HG03025 (cell line): Measurements from ENCODE around the gene KCNK1.

Experiments
- ATAC-seq: cut with Tn5 transposase; IDR thresholded peaks from one replicate; pipeline ENCODE4 v1.9.1; 2021; ENCODE audit warnings: mild to moderate bottlenecking, moderate library complexity; ENCODE audit not compliant: unreplicated experiment, low FRiP score

KCNK1 gene

DNA sequence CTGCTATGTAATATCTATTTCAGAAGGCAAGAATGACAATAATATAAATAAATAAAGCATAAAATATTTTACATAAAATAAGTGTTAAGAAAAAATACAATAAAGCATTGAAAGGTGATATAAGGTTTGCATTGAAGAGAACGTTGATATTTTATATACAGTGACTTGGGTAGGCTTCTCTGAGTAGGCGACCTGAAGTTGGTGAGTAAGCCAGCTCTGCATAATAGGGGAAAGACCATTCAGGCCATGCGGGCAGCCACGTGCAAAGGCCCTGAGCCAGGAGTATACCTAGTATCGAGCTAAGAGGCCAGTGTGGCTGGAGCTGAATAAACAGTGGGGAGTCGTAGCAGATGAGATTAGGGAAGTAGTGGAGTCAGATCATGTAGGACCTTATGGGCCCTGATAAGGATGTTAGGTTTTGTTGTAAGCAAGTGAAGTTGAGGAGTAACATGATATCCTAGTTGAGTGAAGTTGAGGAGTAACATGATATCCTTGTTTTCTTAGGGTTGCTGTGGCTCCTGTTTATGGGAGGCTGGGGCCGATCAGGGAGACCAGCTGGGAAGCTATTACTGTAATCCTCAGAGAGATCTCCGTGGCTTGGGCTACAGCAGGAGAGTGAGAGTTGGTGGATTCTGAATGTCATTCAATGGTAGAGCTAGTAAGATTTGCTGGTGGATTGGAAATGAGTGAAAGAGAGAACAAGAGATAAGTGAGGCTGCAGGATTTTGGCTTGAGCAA is 22.0 kb downstream of the KCNK1 start:
- no peak for ATAC-seq

DNA sequence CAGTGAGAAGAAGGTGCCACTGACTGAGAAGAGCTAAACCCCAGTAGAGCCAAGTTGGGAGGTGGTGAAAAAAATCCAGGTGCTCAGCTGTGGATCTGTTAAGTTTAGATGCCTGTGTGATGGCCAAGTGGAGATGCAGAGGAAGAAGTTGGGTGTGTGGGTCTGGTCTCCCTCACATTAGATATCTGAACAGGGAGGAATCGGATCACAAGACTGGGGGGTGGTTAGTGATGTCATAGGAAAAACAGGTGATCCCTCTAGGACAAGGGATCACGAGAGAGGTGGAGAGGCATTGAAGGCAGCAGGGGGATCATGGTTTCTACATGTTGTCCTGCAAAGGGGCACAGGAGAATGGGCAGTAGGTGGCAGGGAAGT is 22.6 kb downstream of the KCNK1 start:
- ATAC-seq, result no peak

DNA sequence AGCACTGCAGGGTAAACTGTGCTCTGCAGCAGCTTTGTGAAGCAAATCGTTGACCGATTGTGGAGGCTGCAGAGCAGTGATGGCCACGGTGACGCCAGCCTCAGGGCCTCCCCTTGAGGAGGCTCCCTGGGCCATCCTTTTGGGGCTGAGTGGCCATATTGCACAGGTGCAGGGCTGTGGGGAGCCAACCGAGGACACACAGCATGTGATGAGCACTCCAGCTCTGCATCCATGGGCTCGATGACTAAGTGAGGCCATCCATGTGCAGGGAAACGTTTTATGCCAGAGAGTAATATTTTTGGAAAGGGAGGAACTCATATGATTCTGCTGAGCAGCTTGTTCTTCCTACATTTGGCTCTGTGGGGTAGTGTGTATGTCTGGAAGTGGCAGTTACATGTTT is 24.6 kb downstream of the KCNK1 start:
- no peak for ATAC-seq

DNA sequence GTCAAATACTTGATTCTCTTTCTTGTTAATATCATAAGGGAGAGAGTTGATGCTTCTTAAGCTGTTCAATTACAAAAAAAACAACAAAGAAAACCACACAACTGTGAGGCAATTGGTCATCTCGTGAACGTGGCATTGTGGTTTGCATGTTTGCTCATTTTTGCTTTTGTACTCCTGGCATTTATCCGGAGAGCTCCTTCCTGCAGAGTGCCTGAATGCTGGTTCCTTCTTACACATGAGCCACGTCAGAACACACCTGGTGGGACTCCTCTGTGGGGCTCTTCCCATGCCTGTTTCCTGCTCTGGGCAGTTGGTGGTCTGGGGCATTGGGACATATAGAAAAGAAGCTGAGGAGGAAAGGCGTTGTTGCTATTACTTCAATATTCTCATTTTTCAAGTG is 25.7 kb downstream of the KCNK1 start:
- no peak for ATAC-seq

DNA sequence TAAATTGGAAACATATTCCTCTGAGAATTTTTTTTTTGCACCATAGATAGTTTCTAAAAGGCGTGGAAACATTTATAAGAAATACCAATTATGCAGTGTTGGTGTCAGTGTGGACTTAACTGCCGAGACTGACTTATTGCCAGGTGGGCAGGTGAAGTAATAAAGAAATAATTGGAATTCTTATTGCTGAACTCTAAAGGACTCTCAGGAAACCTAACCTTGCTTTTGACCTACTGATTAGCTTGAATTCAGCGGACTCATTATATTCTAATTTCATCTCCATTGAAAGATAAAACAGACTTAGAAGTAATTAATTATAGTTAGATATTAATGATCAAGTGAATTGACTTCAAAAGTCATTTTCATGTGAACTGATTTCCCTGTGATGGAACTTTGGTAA is 26.3 kb downstream of the KCNK1 start:
- no peak for ATAC-seq

DNA sequence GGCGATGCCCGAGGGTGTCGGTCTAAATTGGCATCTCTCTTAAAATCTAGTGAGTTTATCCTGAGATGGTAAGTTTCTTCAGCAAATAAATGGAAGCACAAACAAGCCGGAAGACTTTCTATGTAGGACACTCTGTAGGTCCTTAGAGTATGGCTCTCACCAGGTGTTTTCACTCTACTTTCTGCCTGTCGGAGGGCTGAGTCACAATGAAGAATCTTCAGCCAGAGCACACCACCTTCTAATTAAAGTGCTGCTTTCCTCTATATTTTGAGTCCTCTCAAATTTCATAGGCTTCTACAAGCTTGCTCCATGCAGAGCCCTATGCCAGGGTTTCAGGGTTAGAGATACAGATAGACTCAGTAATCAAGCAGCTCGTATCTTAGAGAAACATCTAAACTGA is 27.1 kb downstream of the KCNK1 start:
- no peak for ATAC-seq

DNA sequence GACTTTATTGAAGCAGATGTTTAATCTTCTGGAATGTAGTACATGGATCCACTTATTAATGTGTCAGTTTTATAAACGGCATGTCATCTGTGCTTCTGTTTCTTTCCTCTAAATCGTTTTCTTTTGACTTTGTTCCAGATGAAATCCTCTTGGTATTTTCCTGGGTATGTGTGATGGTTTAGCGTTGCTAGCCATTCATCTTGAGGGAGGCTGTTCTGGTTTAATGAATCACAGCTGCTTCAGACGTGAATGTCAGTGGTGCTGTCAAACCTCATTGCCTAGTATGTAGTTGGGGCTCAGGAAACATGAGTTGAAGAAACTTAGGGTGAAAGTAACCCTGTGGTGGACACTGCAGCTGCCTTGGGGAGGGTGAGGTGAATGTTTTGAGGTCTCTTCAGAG is 33.2 kb downstream of the KCNK1 start:
- no peak for ATAC-seq

DNA sequence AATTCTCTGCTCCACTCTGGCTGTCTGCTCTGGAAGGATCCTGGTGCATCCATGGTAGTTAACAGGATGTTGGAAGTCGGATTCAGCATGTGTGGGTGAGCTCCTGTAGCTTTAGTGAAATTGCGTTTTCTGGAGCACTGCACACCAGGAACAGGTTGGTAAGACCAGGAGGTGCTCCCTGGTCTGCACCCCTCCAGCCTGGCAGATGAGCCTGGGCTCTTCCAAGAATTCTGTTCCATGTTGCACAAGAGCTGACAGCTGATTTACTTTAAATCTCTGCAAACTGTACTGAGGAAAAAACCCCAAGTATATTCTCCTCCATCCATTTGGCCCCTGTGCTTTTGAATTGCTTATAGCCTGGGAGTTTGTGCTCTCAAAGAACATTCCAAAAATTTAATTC is 33.7 kb downstream of the KCNK1 start:
- no peak for ATAC-seq

DNA sequence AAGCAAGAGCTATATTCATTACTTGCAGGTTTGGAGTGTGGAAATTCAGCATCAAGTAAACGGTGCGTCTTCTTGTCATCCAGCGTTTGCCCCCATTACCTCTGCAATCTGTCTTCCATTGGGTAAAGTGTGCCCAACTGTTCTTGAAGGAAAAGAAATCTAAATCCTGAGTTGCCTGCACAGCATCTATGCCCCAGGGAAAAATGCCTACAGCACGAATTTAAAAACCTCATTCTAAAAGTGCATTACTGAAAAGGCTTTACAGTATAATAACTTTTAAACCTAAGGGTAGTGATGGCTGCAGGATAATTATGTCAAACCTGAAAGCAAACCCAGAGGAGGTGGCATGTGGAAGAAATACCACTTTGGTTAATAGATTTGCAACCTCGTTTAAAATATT is 37.2 kb downstream of the KCNK1 start:
- ATAC-seq, result no peak

DNA sequence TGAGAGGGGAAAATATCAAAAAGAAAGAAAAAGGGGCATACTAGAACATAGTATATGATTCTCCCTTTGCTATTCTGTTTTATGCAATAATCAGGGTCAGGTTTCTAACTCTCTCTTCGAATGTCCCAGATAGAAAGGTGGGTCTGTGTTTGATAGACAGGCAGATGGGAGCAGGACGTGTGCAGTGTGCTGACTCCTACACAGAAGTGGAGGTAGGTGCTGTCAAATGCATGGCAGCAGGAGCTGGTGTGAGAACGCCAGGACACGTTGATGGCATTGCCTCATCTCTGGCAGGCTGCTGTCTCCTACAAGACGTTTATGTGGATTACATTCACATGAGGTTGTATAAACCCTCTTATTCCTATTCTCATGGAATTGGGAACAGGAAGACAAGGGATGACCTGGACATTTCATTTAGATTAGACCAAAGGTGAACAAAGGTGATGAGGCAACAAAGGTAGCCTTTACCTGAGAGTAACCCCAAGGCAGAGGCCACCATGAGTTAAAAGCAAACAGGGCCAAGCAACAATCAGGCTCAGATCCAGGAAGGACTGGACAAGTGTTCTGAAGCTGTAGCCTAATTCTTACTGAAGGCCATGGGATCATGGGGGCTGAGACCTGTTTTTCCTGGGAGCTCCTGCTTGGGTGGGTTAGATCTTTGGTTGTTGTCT is 37.8 kb downstream of the KCNK1 start:
- no peak for ATAC-seq

DNA sequence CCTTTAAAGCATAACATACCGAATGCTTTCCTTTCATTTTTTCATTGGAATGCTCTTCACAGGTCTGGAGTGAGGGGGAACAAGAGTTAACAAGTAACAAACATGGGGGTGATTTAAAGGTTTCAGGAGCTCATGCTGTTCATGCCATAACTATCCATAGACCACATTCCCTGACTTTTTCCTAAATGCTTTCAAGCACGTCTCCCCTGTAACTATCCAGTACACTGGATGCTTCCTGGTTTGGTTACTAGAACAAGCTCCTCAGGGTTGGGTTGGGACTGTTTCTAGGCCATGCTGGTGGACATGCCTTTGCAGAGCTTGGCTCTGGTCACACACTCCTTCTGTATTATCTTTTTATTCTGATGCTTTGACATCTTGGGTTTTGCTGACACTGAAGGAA is 38.6 kb downstream of the KCNK1 start:
- ATAC-seq, result no peak

DNA sequence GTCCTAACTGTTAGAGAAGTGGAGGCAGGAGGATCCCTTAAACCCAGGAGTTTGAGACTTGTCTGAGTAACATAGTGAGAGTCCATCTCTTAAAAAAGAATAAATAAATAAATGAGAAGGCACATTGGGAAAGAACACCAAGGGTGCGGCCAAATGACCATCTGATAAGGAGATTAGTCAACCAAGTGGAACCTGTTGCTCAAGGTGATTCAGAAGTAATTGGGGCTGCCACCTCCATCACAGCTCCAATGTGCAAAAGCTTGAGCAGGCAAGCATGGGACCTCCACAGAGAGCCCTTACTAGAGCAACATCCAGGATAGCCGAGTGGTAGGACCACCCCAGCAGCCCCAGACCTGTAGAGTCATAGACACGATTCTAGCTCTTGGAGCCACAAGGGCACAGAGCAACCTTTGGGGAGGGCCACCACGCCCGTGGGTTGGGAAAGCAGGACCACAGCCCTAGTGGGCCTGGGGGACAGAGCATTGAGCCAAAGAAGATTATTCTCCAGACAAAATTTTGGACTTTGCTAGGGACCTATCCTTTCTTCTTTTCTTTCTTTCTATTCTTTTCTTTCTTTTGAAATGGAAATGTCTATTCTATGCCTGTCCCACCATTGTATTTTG is 40.9 kb downstream of the KCNK1 start:
- no peak for ATAC-seq

DNA sequence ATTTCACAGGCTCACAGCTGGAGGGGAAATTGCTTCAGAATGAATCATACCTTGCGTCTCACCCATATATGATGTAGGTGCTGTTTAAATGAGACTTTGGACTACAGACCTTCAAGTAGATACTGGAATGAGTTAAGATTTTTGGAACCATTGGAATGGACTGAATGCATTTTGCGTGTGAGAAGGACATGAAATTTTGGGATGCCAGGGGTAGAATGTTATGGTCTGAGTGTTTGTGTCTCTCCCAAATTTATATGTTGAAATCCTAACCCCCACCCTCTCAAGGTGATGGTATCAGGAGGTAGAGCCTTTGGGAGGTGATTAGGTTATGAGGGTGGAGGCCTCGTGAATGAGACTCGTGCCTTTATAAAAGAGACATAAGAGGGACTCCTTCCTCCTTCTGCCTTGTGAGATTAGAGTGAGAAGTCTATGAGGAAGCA is 41.4 kb downstream of the KCNK1 start:
- ATAC-seq, result no peak

DNA sequence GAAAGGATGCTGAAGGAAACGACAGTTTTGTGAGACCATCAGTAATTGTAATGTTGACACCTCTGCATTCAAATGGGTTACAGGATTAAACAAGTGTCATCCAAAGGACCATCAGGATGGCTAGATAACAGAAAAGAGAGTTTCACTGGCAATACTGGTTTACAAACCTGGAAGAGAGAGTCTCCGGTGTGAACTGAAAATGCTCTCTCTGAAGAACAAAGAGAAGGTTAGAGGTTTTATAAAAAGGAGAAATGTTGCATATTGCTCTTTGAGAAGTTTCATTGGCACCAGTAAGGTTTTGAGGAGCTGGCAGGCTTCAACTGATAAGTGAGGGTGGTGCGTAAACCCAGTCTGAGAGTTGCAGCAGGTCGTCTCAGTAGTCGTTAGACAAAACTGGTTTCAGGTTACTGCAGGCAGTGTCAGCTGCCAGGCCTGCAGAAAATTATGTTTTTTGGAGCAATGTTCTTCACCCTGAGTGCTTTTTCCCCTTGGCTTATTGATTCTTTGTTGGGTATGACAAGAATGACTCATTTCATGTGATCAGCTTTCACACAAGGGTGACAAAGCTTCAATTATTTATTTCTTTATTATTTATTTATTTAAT is 42.2 kb downstream of the KCNK1 start:
- no peak for ATAC-seq

DNA sequence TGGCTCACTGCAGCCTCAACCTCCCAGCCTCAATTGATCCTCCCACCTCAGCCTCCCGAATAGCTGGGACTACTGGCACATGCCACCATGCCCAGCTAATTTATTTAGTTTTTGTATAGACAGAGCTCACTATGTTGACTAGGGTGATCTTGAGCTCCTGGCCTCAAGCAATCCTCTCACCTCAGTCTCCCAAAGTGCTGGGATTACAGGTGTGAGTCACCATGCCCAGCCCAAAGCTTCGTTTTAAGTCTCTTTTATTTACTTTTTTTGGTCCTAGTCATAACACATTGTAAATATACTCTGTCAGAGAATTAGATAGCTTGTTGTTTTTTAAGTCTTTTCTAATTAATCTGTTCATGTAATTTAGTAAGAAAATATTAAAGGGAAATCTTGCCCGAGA is 42.8 kb downstream of the KCNK1 start:
- no peak for ATAC-seq

DNA sequence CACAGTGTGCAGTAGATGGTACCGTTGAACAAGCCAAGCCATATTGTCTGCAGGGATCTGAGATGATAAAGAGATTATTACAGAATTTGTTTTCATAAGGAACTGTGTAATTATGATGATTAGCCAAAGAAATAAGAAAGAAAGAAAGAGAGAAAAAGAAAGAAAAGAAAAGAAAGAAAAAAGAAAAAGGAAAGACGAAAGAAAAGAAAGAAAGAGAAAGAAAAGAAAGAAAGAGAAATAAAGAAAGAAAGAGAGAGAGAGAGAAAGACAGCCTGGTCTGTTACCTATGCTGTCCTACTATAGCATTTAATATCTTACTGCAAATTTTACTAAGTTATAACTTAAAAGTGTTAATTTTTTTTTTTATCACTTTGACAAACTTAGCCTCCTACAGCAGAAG is 43.6 kb downstream of the KCNK1 start:
- no peak for ATAC-seq

DNA sequence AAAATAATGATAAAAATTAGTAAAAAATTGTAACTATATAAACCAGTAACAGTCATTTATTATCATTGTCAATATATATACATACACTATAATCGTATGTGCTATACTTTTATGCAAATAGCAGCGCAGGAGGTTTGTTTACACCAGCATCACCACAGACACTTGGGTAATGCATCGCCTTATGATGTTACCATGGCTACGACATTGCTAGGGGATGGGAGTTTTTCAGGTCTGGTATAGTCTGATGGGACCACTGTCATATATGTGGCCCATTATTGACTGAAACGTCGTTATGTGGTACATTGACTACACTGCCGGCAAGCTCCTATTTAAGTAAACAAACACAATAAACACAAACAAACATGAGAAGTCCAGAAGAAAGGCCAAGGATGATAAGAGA is 45.6 kb downstream of the KCNK1 start:
- no peak for ATAC-seq

DNA sequence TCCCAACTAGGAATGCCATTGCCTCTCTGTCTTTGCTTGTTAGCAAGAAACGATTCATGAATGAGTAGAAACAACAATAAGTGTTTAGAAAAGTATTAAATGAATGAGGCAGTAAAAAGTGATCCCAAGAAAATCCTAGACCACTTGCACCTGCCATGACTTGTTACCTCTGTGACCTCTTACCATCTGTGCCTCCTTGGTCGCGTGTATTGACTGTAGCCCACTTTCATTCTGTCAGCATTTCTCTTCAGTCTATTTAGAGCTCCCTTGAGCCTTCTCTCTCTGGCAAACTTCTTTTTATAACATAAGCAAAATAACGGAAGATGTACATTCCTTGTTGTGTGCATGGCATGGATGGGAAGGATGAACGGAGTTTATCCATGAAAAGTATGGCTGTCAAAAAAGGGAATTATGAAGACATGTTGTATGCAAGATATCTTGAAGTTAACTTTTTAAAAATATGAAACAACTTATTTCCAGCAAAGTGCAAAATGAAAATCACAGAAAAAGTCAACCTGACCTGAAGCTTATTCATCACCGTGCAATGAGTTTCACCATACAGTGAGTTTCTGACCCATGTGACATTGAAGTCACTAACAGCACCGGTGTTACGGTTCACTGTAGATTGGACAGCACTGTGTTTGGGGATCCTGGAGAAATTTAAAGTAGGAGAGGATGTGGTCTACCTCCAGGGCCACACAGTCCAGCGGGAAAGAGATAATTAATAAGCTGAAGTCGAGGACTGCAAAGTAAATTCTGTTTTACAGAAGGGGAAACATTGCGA is 47.7 kb downstream of the KCNK1 start:
- ATAC-seq, result no peak

DNA sequence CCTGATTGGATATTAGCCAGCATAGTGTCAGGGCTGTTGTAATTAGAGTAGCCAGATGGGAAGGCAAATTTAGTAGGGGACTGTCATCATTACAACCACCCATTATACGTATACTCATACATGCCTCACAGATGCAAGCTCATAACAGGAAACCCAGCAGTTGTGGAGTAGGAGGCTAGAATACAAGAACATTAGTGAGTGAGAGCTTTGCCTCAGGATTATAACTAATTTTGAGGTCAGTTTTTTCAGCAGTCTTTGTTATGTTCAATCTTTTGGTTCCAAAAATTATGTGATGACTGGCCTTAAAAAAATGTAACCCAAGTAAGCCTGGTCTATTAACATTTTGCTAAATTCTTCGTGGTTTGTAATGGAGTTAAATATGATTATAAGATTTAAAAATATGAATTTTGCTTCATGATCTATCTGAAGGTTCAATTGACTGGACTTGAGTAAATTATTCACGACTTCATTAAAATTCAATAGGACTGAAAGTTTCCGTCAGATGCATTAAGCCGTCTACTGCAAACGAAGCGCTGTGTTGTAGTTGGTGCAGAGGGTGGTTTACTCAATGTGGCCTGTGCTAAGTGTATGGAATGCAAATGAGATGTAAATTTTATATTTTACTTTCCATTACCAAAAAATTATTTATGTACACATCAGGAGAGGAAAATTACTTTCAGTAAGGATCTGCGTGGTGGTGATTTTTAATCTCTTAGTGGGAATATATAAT is 48.8 kb downstream of the KCNK1 start:
- no peak for ATAC-seq

DNA sequence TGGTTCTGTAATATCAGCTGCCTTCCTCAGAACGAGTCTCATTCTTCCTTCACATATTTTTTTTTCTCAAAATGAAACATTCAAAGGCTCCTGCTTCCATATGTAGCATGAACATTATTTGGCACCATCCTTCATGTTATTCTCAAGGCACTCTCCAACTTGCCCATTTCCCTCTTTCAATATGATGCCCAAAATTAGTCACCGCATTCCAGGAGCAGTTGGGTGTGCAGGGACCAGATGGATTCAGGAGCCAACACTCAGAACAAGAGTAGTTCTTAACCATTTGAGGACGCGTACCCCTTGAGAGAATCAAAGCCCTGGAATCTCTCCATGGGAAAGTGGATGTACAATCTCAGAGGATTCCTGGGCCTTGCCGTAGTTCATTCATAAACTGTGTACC is 50.3 kb downstream of the KCNK1 start:
- no peak for ATAC-seq
